ENCODE measurements around the gene TRIM7.
A peak's percentile ranks its signal among the peaks of the same experiment; 100 is the strongest.

GRCh38 chr5:181191526-181192336, 13.3 kb downstream of the TRIM7 start:
- no peak for TF ChIP-seq CTCF (IDR thresholded peaks at IDR 0.05)
- TF ChIP-seq POLR2AphosphoS5 (IDR thresholded peaks at IDR 0.05): peak; percentile 69 to 95 (median 86)

Measured in stomach (tissue), 4 donors.